ENCODE results near the gene DPP6. TPM values are rescaled to one million over a fixed set of nuclear protein-coding genes. Genes with fewer than 3 reads are reported as not detected.

Gene DPP6
- polyA plus RNA-seq, 1 donor (not counting 4 experiments of a cell fraction or from before 2014, with no cell fraction given): not detected

DNA sequence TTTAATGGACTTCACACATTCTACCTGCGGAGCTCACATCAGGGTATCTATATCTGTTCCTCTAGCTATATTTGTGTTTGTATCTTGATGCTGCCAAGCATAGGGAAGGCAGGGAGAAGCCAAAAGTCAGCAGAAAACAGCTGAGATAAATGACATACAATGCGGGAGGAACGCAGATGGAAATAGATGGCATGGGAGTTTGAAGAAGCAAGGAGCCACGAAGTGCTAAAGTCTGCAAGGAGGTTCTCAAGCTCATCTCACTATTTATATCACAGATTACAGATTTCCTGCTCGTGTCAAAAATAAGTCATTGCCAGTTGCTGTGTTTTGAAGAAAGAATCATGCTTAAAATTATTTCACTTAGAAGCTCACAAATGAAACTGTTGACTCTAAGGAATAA lies 180.5 kb downstream of the DPP6 start:
- Histone ChIP-seq H2AFZ (ENCODE audit: control insufficient read depth, low read length) (no peak overlapping the region), H3K27ac (ENCODE audit: control insufficient read depth, insufficient read depth, low read length) (no peak overlapping the region), H3K9me3 (ENCODE audit: control insufficient read depth, low read depth, low read length) (peaks cover 8% of the 10 kb centered on the region), H4K20me1 (ENCODE audit: control insufficient read depth, extremely low read depth, insufficient read depth, low read length) (no peaks in the 10 kb centered on the region), H3K36me3 (ENCODE audit: control insufficient read depth in 2 of 2, extremely low read depth in 1 of 2, insufficient read depth in 2 of 2, low read length in 2 of 2) (no peaks in the 10 kb centered on the region), H3K9me1 (ENCODE audit: control insufficient read depth, extremely low read depth, insufficient read depth, low read length) (no peaks in the 10 kb centered on the region), H3K4me3 (ENCODE audit: control insufficient read depth in 2 of 3, extremely low read depth in 1 of 3, insufficient read depth in 2 of 3, low read depth in 1 of 3, low read length in 3 of 3) (no peak overlapping the region), H3K27me3 (ENCODE audit: control insufficient read depth, extremely low read depth, insufficient read depth, low read length) (no peaks in the 10 kb centered on the region), H3K9ac (ENCODE audit: control insufficient read depth, extremely low read depth, insufficient read depth, low read length) (no peak overlapping the region), H3K4me2 (ENCODE audit: control insufficient read depth, extremely low read depth, insufficient read depth, low read depth, low read length) (no peak overlapping the region), H3K79me2 (ENCODE audit: control insufficient read depth, insufficient read depth, low read length) (no peaks in the 10 kb centered on the region), H3K4me1 (ENCODE audit: control insufficient read depth, extremely low read depth, insufficient read depth, low read length) (no peaks in the 10 kb centered on the region)
- dilution Hi-C loops (cut with MboI; ENCODE audit: extremely low pct_ligation_motif_present, low sequenced_read_pairs): no loop called here
- FAIRE-seq: no peak
- DNase-seq (ENCODE audit: low read depth, low spot score): no peak
- TF ChIP-seq EZH2 (IDR thresholded peaks at IDR 0.05; ENCODE audit: low read length): no peak
- TF ChIP-seq, protein P1, sequence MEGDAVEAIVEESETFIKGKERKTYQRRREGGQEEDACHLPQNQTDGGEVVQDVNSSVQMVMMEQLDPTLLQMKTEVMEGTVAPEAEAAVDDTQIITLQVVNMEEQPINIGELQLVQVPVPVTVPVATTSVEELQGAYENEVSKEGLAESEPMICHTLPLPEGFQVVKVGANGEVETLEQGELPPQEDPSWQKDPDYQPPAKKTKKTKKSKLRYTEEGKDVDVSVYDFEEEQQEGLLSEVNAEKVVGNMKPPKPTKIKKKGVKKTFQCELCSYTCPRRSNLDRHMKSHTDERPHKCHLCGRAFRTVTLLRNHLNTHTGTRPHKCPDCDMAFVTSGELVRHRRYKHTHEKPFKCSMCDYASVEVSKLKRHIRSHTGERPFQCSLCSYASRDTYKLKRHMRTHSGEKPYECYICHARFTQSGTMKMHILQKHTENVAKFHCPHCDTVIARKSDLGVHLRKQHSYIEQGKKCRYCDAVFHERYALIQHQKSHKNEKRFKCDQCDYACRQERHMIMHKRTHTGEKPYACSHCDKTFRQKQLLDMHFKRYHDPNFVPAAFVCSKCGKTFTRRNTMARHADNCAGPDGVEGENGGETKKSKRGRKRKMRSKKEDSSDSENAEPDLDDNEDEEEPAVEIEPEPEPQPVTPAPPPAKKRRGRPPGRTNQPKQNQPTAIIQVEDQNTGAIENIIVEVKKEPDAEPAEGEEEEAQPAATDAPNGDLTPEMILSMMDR (optimal IDR thresholded peaks at IDR 0.05 in 1 of 3, IDR thresholded peaks at IDR 0.05 in 1 of 3, conservative IDR thresholded peaks at IDR 0.05 in 1 of 3; ENCODE audit: extremely low read depth in 1 of 3, insufficient read depth in 2 of 3, low read length in 3 of 3): no peak

DNA sequence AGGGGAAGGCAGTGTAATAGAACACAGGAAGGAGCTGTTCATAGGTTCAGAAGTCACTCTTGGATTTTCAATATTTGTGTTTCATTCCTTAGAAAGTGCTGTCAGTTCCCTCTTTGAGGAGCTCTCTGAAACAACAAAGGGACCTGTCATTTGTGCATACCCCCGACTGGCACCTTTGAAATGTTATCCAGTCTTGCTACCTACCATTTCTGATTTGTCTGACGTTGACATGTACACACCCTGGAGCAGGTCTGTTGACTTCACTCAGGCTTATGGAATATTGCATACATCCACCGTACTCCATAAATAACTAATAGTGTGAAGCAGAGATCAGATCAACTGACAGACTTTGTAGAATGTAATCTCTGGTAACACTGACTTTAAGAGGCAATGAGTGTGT lies 189.8 kb downstream of the DPP6 start:
- FAIRE-seq (no peak), DNase-seq (ENCODE audit: low read depth, low spot score) (no peak)
- H3K9me1 ChIP-seq (ENCODE audit: control insufficient read depth, extremely low read depth, insufficient read depth, low read length): no peaks in the 10 kb centered on the region
- H2AFZ ChIP-seq (ENCODE audit: control insufficient read depth, low read length): no peak overlapping the region
- H3K27ac ChIP-seq (ENCODE audit: control insufficient read depth, insufficient read depth, low read length): no peak overlapping the region
- H4K20me1 ChIP-seq (ENCODE audit: control insufficient read depth, extremely low read depth, insufficient read depth, low read length): no peaks in the 10 kb centered on the region
- H3K9me3 ChIP-seq (ENCODE audit: control insufficient read depth, low read depth, low read length): peaks cover 8% of the 10 kb centered on the region
- no peaks in the 10 kb centered on the region for H3K27me3 ChIP-seq (ENCODE audit: control insufficient read depth, extremely low read depth, insufficient read depth, low read length)
- no peaks in the 10 kb centered on the region for H3K79me2 ChIP-seq (ENCODE audit: control insufficient read depth, insufficient read depth, low read length)
- H3K4me1 ChIP-seq (ENCODE audit: control insufficient read depth, extremely low read depth, insufficient read depth, low read length): no peaks in the 10 kb centered on the region
- TF ChIP-seq EZH2 (IDR thresholded peaks at IDR 0.05; ENCODE audit: low read length): no peak
- TF ChIP-seq, protein P1 (optimal IDR thresholded peaks at IDR 0.05 in 1 of 3, IDR thresholded peaks at IDR 0.05 in 1 of 3, conservative IDR thresholded peaks at IDR 0.05 in 1 of 3; ENCODE audit: extremely low read depth in 1 of 3, insufficient read depth in 2 of 3, low read length in 3 of 3): no peak
- dilution Hi-C loops (cut with MboI; ENCODE audit: extremely low pct_ligation_motif_present, low sequenced_read_pairs): no loop called here
- H3K36me3 ChIP-seq (ENCODE audit: control insufficient read depth in 2 of 2, extremely low read depth in 1 of 2, insufficient read depth in 2 of 2, low read length in 2 of 2): no peaks in the 10 kb centered on the region
- no peak overlapping the region for H3K9ac ChIP-seq (ENCODE audit: control insufficient read depth, extremely low read depth, insufficient read depth, low read length)
- H3K4me2 ChIP-seq (ENCODE audit: control insufficient read depth, extremely low read depth, insufficient read depth, low read depth, low read length): no peak overlapping the region
- H3K4me3 ChIP-seq (ENCODE audit: control insufficient read depth in 2 of 3, extremely low read depth in 1 of 3, insufficient read depth in 2 of 3, low read depth in 1 of 3, low read length in 3 of 3): no peak overlapping the region

Data from keratinocyte (primary cell).